Motor neuron (in vitro differentiated cells): Measurements from ENCODE around the gene TTC36. TPM values are rescaled to one million over a fixed set of nuclear protein-coding genes. Genes with fewer than 3 reads are reported as not detected.

Source experiments
- ATAC-seq, 8 experiments: fragments of 200-7000 bp; cut with Tn5 transposase; replicated peaks in 6 of 8; 2 replicates each; pipeline ENCODE4 v1.8.0; 2021; ENCODE audit warnings: mild to moderate bottlenecking in 8 of 8, moderate library complexity in 8 of 8
- H3K27ac ChIP-seq, 2 donors: fragments of 250-450 bp; sonication (Bioruptor Pico); 2 replicates each; pipeline ENCODE4 v1.9.0; 2021; ENCODE audit warnings: antibody characterized with exemption in 2 of 2, mild to moderate bottlenecking in 2 of 2, moderate library complexity in 1 of 2
- H3K4me1 ChIP-seq, 2 donors: fragments of 250-450 bp; sonication (Bioruptor Pico); replicated peaks in 1 of 2; 2 replicates each; pipeline ENCODE4 v1.6.1; 2021; ENCODE audit warnings: antibody characterized with exemption in 2 of 2, mild to moderate bottlenecking in 2 of 2, moderate library complexity in 1 of 2
- H3K4me3 ChIP-seq, 5 donors: fragments of 250-450 bp; sonication (Bioruptor Pico); 2 replicates each; pipeline ENCODE4 v1.9.0; 2021; ENCODE audit warnings: antibody characterized with exemption in 5 of 5, mild to moderate bottlenecking in 5 of 5, moderate library complexity in 4 of 5
- WGBS, 10 experiments: fragments of 450-650 bp; shearing (Covaris generic); methylation state at CpG; one replicate each; pipeline ENCODE4 v1.0.0; 2022; 5-methylcytosine and 5-hydroxymethylcytosine counted together
- in situ Hi-C, 9 experiments: fragments of 400-800 bp; cut with MboI; loops; one replicate each; pipeline ENCODE4 v1.15.0; 2021; ENCODE audit warnings: low sequenced_read_pairs in 9 of 9, low pct_unique_long_range_greater_than_20kb in 2 of 9; ENCODE audit not compliant: unreplicated experiment in 9 of 9
- total RNA-seq, 8 experiments: library from RNA; unstranded; fragments of 300-600 nt; gene quantifications; 2 replicates each; pipeline versions ENCODE4 v1.2.3 to v1.2.4, GENCODE V29; 2022

Gene TTC36
- total RNA-seq, 8 experiments from 2014 or later, result 0.38 to 1.3 (median 0.60) TPM; not detected in 3

DNA sequence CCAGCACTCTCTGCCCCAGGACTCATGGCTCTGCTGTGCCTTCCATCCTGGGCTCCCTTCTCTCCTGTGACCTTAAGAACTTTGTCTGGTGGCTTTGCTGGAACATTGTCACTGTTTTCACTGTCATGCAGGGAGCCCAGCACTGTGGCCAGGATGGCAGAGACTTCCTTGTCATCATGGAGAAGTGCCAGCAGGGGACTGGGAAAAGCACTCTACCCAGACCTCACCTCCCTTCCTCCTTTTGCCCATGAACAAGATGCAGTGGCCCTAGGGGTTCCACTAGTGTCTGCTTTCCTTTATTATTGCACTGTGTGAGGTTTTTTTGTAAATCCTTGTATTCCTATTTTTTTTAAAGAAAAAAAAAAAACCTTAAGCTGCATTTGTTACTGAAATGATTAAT is 2.9 kb upstream of the TTC36 start:
- no peak overlapping the region for H3K4me3 ChIP-seq
- H3K4me1 ChIP-seq, result peaks cover 2 to 3% of the 10 kb centered on the region in 2 donors
- in situ Hi-C loops, result no loop called here
- ATAC-seq, result peak in 4 of 8 experiments; percentile 6 to 47 (median 22)
- no peak overlapping the region for H3K27ac ChIP-seq

DNA sequence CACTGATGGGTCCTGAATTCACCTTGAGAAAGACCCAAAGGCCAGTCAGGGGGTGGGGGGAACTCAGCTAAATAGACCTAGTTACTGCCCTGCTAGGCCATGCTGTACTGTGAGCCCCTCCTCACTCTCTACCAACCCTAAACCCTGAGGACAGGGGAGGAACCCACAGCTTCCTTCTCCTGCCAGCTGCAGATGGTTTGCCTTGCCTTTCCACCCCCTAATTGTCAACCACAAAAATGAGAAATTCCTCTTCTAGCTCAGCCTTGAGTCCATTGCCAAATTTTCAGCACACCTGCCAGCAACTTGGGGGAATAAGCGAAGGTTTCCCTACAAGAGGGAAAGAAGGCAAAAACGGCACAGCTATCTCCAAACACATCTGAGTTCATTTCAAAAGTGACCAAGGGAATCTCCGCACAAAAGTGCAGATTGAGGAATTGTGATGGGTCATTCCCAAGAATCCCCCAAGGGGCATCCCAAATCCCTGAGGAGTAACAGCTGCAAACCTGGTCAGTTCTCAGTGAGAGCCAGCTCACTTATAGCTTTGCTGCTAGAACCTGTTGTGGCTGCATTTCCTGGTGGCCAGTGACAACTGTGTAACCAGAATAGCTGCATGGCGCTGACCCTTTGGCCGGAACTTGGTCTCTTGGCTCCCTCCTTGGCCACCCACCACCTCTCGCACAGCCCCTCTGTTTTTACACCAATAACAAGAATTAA is 2.4 kb upstream of the TTC36 start:
- 33 to 100% (median 97%) methylated on average over 1 to 6 of the region's 6 CpGs; no CpG with 5 or more reads in 5 of the 10 experiments for WGBS, 10 experiments
- no peak overlapping the region for H3K4me3 ChIP-seq
- in situ Hi-C loops, result no loop called here
- no peak for ATAC-seq
- H3K4me1 ChIP-seq, result peaks cover 8 to 9% of the 10 kb centered on the region in 2 donors
- H3K27ac ChIP-seq, result no peak overlapping the region

DNA sequence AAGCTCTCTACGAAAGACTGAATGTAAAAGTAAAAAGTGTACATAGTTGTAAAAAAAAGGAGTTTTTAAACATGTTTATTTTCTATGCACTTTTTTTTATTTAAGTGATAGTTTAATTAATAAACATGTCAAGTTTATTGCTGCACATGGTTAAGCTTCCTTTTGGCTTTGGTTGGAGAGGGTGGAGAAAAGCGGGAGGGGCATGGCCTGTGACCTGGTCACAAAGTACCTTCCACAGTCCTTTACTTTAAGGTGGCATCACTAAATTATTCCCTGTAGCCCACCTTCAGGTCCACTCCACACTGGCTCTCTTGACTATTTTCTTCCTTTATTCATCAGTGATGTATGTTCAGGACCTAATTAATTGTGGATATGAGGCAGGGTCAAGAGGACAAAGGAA is 586 bp upstream of the TTC36 start:
- Histone ChIP-seq H3K4me3 (no peak overlapping the region), H3K27ac (no peak overlapping the region), H3K4me1 (peaks cover 11 to 12% of the 10 kb centered on the region in 2 donors)
- in situ Hi-C loops, result no loop called here
- WGBS, 10 experiments, result 75 to 100% (median 94%) methylated on average over 1 to 2 of the region's 2 CpGs
- ATAC-seq, result no peak

DNA sequence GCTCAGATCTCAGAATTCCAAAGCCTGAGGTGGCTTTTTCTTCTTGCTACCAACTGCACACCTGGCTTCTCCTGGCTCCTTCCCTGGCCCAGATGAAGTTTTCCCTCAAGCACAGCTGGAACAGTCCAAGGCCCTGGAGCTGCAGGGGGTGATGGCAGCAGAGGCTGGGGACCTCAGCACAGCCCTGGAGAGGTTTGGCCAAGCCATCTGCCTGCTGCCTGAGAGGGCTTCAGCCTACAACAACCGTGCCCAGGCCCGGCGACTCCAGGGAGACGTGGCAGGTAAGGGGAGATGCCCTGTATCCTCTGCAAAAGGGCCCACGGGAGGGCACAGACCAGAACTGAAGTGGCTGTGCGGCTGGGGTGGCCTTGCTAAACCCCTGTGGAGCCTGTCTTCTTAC is 1.2 kb downstream of the TTC36 start:
- 100% methylated on average over 1 of the region's 6 CpGs; no CpG with 5 or more reads in 8 of the 10 experiments for WGBS, 10 experiments
- no peak for ATAC-seq
- Histone ChIP-seq H3K27ac (no peak overlapping the region), H3K4me3 (no peak overlapping the region), H3K4me1 (peaks cover 12 to 15% of the 10 kb centered on the region in 2 donors)
- in situ Hi-C loops, result no loop called here

DNA sequence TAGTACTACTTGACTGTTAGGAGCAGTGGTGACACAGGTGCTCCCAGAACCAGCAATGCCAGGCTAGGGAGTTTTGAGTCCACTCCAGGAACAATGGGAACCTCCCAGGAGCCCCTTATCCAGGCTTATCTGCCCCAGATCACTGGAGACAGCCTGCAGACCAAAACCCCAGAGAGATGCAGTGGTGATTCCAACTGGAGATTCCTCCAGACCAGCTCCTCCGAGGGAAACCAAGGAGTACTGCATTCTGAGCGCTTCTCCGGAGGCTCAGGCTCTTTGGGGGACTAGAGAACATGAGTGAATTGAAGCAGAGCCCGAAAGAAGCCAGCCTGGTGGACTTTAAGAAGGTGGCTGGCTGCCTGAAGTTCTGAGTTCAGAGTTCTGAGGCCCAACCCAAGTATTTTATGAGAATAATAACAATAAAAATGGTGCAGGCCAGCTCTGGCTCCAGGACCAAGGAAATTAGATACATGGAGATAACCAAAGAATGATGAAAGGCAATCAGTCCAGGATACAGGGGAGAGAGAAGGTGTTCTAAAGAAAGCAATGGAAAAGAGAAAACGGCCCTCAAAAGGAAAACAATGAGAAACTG is 2.4 kb downstream of the TTC36 start:
- H3K4me3 ChIP-seq, result peak overlapping the region; percentile 82 to 100 (median 93)
- in situ Hi-C loops, result no loop called here

DNA sequence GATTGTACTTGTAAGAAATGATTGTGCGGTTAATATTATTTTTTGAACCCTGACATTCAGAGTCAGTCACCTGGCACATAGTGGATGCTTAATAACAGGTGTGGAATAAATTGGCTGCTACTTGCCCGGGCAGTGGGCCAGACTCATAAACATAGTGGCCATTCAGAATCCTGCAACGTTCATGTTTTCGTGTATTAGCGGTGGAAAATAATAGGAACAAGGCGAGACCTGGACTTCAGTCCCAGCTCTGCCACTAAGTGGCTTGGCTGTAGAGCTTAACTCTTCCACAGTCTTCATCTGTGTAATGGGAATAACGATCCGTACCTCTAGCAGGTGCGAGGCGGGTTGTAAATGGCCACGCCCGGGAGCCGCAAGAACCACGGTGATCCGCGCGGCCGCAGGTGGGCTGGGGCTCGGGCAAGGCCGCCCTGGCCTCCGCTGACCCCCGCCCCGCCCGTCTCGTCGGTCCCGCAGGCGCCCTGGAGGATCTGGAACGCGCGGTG is 3.0 kb downstream of the TTC36 start:
- peak overlapping the region; percentile 65 to 77 for H3K27ac ChIP-seq
- peak in 2 of 8 experiments; percentile 8 to 9 for ATAC-seq
- WGBS, 10 experiments, result 5 to 43% (median 20%) methylated on average over 1 to 22 of the region's 31 CpGs
- H3K4me3 ChIP-seq, result peak overlapping the region; percentile 82 to 100 (median 93)
- H3K4me1 ChIP-seq, result peaks cover 12 to 15% of the 10 kb centered on the region in 2 donors
- in situ Hi-C loops, result no loop called here

More for the DNA sequence above, 2.4 kb downstream of the TTC36 start:
- no peak for ATAC-seq
- WGBS, 10 experiments, result 31 to 86% (median 69%) methylated on average over 1 to 5 of the region's 5 CpGs; no CpG with 5 or more reads in 2 of the 10 experiments
- Histone ChIP-seq H3K4me1 (peaks cover 12 to 15% of the 10 kb centered on the region in 2 donors), H3K27ac (no peak overlapping the region)

DNA sequence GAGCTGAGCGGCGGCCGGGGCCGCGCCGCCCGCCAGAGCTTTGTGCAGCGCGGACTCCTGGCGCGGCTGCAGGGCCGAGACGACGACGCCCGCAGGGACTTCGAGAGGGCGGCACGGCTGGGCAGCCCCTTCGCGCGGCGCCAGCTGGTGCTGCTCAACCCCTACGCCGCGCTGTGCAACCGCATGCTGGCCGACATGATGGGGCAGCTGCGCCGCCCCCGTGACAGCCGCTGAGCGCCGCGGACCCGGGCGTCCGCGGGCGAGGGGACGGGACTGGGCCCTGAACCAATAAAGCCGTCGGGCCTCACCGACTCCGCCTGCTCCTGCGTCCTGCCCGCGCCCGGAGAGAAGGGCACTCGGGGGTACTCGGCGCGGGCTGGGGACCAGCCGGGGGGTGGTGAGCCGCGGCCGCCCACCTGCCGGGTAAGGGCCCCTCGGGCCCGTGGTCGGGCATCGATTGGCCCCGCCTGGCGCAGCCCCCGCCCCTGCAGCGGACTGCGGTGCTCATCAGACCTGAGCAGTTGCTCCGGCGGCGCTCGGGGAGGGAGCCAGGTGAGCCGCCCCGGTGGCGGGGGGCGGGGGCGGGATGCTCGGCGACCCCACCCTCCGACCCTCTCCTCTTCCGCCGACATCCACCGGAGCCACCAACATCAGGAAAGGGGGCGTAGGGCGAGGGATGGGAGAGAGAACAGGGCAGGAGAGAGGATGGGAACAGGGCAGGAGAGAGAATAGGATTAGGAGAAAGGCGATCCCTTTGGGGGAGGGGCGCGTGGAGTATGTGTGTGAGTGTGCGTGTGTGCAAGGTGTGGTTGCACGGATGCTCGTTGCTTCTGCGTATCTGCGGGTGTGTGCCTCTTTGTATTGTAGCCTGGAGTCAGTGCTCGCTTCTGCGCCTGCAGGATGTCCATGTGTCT is 3.7 kb downstream of the TTC36 start, which contains the start of gene TMEM25:
Gene TMEM25, plus strand, starts transcription at position 510 of the 914 bp plus-strand sequence. CDS start 610 bp downstream, outside the sequence.
- Histone ChIP-seq H3K27ac (peak within 1 kb of the TSS; percentile 65 to 77), H3K4me3 (peak within 1 kb of the TSS; percentile 82 to 100 (median 93)), H3K4me1 (peaks cover 12 to 15% of the 10 kb centered on the region in 2 donors)
- in situ Hi-C loops, result no loop called here
- 0 to 19% (median 4%) methylated on average over 1 to 8 of the region's 94 CpGs; no CpG with 5 or more reads in 6 of the 10 experiments for WGBS, 10 experiments
- ATAC-seq, result peak; percentile 72 to 90 (median 86)

DNA sequence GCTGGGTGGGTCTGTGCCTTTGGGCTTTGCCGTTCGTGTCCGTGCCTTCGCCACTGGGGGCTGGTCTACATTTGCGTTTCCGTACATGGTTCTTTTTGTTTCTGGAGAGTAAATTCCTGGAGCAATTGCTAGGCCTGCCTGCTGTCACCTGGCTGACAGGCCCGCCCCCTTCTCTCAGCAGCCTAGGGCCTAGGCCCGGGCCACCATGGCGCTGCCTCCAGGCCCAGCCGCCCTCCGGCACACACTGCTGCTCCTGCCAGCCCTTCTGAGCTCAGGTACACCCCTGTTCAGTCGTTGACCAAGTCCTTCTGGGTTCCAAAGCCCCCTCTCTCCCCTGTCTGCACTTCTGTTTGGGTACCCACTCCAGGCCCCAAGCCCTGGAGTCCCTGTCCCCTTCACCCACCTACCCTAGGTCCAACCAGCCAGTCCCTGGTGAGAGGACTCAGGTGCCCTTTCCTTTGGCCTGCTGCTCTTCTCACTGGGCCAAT is 4.4 kb downstream of the TTC36 start:
- ATAC-seq, result peak in 4 of 8 experiments; percentile 2 to 11 (median 6)
- in situ Hi-C loops, result no loop called here
- Histone ChIP-seq H3K4me3 (peak overlapping the region; percentile 82 to 100 (median 93)), H3K27ac (no peak overlapping the region), H3K4me1 (peaks cover 12 to 15% of the 10 kb centered on the region in 2 donors)
- WGBS, 10 experiments, result 0 to 100% (median 53%) methylated on average over 1 to 5 of the region's 12 CpGs; no CpG with 5 or more reads in 5 of the 10 experiments

DNA sequence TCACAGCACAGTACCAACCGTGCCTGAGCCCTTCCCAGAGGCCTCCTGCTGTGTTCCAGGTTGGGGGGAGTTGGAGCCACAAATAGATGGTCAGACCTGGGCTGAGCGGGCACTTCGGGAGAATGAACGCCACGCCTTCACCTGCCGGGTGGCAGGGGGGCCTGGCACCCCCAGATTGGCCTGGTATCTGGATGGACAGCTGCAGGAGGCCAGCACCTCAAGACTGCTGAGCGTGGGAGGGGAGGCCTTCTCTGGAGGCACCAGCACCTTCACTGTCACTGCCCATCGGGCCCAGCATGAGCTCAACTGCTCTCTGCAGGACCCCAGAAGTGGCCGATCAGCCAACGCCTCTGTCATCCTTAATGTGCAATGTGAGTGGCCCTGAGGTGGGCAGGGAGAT is 4.8 kb downstream of the TTC36 start:
- no peak for ATAC-seq
- H3K4me3 ChIP-seq, result peak overlapping the region; percentile 82 to 100 (median 93)
- 100% methylated on average over 2 of the region's 10 CpGs; no CpG with 5 or more reads in 9 of the 10 experiments for WGBS, 10 experiments
- H3K27ac ChIP-seq, result no peak overlapping the region
- in situ Hi-C loops, result no loop called here
- peaks cover 12 to 15% of the 10 kb centered on the region in 2 donors for H3K4me1 ChIP-seq

DNA sequence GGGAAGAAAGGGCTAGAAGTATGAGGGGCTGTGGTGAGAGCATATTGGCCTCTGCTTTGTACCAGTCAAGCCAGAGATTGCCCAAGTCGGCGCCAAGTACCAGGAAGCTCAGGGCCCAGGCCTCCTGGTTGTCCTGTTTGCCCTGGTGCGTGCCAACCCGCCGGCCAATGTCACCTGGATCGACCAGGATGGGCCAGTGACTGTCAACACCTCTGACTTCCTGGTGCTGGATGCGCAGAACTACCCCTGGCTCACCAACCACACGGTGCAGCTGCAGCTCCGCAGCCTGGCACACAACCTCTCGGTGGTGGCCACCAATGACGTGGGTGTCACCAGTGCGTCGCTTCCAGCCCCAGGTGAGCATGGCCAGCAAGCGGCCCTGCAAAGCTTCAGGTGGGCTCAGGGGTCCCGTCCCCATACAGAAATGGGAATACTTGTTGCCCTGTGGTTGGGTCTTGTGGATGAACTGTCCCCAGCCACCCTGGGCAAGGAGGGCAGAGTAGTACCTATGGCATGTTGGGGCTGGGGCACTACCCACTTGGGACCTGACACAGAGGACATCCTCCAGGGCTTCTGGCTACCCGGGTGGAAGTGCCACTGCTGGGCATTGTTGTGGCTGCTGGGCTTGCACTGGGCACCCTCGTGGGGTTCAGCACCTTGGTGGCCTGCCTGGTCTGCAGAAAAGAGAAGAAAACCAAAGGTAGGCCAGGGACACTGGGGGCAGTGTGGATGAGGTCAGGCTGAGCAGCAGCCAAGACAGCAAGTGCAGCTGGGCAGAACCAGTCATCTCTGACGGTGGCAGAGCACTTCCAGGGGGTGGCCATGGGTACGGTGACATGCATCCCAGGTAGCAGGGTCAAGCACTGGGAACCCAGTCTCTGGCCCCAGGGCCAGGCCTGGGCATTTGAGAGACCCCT is 5.8 kb downstream of the TTC36 start:
- ATAC-seq, result no peak

DNA sequence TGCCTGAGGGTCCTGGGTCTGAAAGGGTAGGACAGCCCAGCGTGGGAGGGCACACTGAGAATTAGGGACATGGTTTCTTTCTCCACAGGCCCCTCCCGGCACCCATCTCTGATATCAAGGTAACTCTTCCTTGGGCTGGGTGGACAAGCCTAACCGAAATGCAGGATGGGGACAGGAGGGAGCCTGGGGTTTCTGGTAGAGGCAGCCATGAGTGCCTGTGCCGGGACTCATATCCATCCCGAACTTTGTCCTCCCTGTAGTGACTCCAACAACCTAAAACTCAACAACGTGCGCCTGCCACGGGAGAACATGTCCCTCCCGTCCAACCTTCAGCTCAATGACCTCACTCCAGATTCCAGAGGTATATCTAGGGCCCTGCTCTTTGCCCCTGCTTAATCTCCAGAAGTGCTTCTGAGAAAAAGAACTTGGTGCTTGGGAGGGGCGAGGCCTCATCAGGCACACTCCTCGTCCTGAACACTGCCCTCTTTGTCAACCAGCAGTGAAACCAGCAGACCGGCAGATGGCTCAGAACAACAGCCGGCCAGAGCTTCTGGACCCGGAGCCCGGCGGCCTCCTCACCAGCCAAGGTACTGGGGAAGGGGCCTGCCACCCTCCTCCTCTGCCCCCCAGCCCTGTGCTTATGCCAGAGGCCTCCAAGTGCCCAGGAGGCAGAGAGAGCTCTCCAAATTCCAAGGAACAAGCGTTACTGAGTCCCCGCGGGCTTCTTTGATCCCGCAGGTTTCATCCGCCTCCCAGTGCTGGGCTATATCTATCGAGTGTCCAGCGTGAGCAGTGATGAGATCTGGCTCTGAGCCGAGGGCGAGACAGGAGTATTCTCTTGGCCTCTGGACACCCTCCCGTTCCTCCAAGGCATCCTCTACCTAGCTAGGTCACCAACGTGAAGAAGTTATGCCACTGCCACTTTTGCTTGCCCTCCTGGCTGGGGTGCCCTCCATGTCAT is 6.8 kb downstream of the TTC36 start:
- no peak overlapping the region for H3K4me3 ChIP-seq
- in situ Hi-C loops, result no loop called here
- no peak overlapping the region for H3K27ac ChIP-seq
- no peak for ATAC-seq
- peaks cover 11 to 15% of the 10 kb centered on the region in 2 donors for H3K4me1 ChIP-seq
- WGBS, 10 experiments, result 72 to 100% (median 80%) methylated on average over 1 to 7 of the region's 27 CpGs; no CpG with 5 or more reads in 5 of the 10 experiments

More for the DNA sequence above, 5.8 kb downstream of the TTC36 start:
- H3K27ac ChIP-seq, result no peak overlapping the region
- in situ Hi-C loops, result no loop called here
- 60 to 100% (median 80%) methylated on average over 1 to 4 of the region's 19 CpGs; no CpG with 5 or more reads in 5 of the 10 experiments for WGBS, 10 experiments
- H3K4me1 ChIP-seq, result peaks cover 12 to 15% of the 10 kb centered on the region in 2 donors
- H3K4me3 ChIP-seq, result no peak overlapping the region
